Right forelimb (tissue), 1 donor: ENCODE results near the gene TREX2.

Experiments used
- DNase-seq: peaks from one replicate; pipeline ENCODE4 v3.0.0-alpha.2; 2018

Gene TREX2

DNA sequence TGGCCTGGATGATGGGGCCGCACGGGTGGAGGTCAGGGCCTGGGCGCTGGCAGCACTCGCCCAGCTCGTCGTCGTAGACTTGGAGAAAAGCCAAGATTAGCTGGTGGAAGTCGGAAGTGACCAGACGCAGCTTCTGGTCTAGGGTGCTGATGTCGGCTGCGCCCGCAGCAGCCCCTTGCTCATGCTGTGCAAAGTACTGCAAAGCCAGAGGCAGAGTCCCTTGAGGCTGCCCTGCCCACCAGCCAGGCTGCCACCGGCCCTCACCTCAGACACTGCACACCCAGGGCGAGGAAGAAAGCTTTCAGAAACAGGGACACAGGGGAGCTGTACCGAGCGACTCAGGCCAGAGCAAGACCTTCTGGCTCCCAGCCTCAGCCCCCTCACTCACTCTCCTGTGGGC is 9.7 kb upstream of the TREX2 start:
- DNase-seq = no peak

DNA sequence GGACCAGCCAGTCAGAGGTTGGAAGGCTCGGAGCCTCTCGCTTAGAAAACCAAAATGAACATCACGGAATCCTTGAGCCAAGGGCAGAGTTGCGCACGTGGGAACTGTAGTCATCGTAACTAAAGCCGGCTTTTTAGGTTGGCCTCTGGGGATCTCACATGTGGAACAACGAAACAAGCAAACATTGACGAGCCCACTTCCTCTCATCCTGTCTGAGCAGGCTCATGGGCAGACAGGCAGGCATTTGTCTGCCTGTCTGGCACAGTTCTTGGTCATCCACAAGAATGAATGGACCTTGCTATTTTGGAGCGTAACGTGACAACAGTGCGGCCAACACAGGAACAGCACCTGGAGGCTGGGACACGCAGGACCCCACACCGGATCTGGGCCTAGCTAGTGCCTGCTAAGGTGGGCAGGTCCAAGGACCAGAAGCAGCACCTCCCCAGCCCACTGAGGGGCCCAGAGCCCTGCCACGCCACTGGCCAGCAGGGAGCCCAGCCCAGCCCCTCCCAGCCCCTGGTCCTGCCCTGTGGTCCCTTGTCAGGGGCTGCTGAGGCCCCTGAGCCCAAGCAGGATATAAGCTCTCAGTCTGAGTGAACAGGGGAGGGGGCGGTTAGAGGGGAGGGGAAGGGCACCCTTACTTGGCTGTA is 9.2 kb upstream of the TREX2 start:
- DNase-seq = peak; percentile 16

DNA sequence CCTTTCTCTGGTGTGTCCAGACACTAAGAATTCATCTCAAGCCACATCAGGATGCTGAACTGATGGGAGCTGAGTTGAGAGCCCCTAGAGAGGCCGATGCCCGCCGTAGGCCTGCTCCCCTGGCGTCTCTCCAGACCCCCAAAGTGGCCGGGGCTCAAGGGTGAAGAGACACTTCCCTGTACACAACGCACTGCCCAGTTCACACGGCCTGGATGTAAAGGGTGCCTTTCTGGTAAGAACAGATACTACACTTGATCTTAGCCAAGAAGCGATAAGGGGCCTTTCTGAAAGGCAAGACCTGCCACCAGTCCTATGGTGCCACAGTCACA is 5.1 kb upstream of the TREX2 start:
- DNase-seq = no peak

DNA sequence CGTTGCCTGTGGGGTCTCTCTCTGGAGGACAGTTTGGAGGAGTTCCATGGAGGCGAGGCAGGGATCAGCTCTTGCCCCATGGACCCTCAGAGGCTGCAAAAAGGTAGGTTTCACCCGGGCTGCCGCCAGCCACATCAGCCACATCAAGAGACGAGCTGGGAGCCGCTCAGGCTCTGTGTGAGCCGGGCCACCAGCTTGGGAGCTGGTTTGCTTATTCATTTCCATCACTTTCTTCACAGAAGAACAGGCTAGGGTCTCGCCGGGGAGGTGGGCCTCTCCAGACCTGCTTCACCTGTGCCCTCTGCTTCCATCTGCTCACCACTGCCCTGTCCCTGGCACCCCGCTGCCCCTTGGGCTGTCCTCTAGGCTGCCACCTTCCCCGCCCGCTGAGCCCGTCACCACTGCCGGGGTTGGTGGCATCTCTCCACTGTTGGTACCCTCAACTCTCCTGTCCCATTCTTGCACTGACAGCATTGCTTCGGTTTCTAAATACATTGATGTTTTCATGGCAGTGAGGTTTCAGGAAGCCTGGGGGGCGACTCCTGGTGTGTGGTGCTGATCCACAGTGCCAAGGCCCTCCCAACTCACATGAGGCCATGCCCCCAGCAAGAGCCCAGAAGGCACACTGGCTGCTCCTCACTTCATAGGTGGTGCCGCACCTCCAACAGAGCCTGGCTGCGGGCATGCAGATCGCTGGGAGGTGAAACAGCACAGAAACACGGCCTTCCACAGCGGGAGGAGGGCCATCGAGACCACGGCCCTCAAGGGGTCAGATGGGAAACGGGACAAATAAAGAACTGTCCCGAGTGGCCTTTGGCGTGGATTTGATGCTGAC is 4.5 kb upstream of the TREX2 start:
- DNase-seq = no peak

DNA sequence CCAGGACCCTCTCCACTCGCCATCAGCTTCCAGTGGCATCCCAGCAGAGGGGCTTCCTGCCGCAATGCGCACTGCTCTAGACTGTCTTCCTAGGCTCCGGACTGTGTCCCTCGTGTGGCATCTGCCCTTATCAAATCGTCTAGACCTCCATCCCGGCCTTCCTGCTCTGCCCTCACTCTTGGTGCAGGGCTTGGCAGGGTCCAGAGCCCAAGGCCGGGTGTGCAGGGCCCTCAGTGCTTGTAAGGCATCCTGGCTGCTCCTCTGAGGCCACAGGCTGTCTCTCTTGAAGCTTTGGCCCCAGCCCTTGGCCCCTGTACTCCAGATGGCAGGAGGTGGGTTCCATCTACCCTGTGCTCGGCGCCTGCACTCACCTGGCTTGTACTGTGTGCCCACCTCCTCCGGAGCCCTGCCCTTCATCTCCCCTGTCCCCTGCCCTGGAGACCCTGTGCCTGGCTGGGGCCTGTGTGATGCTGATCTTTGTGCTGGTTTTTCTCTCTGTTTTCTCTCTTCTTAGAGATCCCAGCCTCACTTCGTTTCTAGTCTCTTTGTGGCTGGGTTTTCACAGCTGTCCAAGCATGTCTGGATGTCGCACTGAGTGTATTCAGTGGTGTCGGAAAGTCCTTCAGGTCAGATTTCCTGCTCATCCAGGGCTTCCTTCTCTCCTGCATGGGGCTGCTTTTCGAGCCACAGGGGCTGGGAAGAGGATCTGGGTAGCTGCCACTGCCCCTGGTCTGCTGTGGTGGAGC is 3.7 kb upstream of the TREX2 start:
- DNase-seq = no peak

DNA sequence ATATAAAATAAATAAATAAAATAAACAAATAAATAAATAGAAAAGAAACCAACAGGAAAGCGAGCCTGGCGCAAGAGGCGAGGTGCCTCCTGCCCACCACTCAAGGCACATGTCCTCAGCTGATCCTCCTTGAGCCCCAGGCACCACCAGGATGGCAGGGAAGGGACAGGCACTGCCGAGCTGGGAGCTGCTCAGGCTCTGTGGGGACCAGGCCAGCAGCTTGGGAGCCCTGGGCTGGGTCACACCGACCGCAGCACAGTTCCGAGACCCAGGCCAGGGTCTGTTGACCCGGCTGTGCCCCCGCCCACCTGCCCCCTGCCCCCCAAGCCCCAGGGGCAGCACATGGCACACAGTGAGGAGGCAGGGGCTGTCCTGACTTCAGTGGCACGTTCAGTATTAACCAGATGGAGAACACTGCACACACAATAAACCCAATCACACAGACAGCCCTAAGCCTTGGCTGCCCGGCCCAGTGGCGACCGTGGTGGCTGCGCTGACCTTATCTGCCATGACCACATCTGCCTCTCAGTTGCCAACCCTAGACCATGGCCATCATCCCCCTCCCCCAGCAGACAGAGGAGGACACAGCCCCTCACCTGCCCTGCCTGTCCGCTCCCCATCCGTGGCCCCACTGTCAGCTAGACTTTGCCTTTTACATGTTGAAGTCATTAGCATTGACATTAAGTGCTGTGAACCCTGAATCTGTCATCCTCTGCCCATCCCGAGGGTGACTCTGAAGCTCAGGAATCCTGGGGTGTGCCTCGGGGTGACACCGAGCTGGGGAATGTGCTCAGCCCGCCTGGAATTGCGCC is 2.9 kb upstream of the TREX2 start:
- no peak for DNase-seq

DNA sequence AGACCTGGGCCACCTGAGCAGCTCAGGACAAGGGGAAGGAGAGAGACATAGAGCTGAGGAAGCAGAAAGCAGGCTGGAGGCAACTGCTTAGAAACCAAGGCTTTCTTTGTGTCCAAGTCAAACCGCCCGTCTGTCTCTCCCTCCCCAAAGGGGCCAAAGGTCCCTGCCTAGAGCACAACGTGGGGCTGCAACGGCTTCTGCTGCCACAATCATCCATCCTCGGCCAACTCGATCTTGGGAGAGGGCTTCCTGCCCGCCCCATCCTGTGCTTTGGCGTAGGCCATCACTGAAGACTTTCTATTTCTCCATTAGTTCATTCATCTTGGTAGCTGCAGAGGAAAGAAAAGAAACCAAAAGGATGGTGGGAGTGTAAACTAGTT is 1.7 kb upstream of the TREX2 start:
- DNase-seq = no peak

DNA sequence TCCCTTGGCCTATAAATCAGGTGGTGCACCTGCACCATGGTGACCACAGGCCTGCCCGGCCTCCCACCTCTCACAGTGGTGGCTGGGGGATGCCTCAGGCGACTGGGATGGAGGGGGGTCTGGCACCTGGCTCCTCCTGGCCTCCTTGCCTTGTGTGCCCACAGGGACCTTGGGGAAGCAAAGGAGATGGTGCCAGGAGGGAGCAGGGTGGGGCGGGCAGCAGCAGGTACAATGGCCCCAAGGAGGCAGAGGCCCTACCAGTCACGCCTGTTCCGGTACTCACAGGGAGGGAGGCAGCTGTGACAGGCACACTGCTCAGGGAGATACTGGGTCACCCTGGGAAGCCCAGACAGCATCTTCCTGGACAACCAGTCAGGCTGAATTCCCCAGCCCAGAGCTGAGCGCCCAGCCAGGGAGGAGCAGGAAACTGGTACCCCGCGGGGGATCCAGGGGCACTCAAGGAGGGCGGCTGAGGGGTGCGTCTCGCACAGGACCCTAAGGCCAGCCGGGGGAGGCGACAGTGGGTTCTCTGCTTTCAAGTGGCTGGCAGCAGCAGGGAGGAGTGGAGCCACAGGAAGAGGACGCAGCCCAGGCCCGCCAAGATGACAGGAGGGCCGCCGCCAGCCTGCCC is 1.2 kb upstream of the TREX2 start:
- DNase-seq = no peak

DNA sequence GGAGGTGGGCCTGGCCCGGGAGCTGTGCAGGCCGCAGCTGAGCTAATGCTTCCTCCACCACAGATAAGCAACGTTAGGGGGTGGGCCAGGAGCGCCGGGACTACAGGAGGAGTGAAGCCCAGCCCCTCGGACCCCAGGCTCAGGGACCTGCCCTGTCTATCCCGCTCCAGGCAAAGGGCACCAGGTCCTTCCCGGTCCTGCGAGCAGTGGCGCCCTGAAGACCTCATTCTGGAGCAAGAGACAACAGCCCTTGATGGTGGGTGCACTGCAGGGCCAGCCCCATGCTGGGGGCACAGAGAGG is 730 bp upstream of the TREX2 start:
- no peak for DNase-seq

DNA sequence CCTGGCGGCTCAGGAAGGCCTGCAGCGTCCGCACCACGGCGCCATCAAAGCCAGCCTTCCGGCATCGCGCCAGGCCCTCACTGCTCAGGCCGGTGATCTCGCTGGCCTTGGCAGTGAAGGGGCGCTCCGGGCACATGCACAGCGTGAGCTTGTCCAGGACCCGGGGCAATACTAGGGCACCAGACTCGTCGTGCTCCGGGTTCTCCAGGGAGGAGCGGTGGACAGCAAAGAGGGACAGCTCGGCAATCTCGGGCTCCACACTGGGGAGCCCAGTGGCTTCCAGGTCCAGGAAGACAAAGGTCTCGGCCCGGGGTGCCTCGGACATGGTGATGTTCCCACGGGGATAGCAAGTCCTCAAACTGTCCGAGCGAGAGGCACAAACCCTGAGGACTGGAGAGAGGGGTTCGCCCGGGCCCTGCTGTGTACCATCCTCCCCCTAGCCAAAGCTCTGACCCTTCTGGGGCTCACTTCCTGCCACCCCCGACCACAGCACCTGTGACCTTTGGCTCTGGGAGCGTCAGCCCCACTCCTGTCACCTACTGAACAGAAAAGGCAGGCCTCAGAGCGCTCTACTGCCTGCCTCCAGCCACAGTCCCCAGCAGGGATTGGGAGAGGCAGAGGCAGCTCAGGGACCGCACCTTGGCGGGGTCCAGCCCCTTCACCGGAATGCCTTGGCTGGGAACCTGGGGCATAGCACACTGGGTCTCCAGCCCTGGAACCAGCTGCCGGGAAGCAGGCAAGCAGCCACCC is 575 bp downstream of the TREX2 start:
- DNase-seq = no peak

DNA sequence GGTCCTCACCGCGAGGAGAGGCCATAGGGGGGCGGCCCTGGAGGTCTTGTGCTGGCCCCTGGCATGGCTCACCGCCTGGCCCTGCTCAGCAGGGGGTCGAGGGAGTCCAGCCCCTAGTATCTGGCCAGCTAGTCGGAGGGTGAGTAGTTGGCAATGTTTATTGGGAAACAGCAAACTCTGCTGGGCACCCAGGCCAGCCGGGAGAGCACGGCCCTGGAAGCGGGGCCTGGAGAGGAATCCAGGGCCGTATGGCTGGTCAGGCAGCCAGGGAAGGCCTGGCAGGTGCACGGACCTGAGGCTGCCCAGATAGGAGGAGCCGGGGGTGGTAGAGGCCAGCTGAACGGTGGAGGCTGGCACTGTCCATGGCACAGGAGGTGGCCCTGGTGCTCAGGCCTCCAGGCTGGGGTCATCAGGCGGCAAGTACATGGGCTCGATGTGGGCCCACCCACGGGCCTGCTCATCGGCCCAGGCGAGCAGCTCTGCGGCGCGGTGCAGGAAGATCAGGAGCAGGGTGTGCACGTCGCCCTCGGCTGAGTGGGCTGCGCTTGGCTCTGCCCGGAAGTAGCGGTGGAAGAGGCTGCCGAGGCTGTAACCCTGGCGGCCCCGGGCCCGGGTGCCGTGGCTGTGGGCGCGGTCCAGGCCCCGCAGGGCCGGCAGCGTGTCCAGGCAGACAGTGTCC is 1.4 kb downstream of the TREX2 start:
- DNase-seq = no peak

DNA sequence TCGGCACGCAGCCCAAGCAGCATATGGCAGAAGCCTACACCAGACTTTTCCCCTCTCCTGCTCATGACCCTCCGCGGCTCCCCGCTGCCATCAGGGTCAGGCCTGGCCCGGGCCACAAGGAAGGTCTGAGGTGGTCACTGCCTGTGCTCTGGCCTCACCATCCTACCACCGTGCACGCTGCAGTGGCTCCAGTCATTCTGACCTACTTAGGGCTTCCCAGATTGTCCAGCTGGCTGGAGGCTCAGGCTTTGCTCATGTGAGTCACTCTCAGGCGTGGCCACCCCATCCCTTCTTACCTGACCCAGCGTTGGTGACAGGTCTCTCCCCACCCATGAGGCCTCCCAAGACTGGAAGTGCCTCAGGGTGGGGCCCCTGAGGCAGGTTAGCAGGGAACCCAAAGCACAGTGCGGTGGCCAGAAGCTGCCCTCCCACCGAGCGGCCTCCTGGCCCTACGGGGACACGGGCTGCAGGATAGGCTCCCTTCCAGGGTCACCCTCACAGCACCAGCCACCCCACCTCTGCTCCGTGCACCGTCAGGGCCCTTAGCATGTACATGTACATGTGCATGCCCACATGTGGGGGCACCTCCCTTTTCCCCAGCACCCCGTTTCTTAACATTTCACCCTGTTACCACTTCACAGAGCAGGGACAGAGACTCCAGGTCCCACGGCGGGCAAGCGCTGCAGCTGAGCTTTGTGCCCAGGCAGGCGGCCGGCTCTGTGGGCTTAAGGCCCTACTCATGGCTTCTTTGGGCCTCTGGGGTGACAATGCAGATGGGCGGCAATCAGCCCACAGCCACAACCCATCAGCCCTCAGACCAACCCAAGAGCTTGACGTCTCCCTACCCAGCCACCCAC is 2.2 kb downstream of the TREX2 start:
- DNase-seq = no peak

DNA sequence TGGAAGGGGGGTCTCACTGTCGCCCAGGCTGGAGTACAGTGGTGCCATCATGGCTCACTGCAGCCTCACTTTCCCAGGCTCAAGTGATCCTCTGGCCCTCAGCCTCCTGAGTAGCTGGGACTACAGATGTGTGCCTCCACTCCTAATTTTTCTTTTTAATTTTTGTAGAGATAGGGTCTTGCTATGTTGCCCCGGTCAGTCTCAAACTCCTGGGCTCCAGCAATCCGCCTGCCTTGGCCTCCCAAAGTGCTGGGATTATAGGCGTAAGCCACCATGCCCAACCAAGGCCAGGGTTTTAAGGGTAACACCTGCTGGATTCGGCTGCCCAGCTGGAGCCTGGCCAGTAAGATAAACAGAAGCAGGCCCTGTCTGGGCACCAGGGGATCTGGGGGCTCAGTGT is 3.4 kb downstream of the TREX2 start:
- DNase-seq = no peak

DNA sequence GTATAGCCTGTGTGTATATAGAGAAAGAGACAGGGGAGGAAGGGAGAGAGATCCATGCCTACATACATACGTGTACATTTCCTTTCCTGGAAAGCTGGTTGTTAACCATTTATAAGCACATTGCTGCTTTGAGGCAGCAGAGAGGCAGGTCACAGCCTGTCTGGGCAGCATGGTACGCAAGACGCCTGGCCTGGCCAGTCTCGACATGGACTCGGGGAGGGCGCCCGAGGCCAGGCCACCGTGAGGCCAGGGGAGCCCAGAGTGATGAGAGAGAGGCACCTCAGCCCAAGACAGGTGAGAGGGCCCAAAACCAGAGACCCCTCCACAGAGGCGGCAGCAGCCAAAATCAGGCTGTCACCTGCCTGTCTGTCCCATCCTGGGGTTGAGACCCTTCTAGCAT is 3.9 kb downstream of the TREX2 start:
- no peak for DNase-seq

DNA sequence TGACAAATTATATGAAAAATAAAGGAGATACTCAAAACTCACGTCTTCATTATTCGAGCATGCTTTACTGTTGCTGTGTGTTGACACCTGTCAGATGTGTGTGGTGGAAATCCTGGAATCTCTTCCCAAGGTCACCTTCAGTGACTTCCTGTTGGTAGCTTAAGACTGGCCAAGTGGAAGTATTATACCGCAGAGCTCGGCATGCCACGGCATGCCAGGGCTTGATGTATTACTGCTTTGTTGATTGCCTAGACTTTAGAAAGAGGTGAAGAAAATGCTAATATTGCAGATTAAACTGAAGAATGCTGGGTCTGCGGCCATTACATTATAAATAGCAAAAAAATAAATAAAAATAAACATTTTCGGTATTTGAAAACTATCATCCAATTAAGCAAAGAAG is 4.6 kb downstream of the TREX2 start:
- DNase-seq = no peak

DNA sequence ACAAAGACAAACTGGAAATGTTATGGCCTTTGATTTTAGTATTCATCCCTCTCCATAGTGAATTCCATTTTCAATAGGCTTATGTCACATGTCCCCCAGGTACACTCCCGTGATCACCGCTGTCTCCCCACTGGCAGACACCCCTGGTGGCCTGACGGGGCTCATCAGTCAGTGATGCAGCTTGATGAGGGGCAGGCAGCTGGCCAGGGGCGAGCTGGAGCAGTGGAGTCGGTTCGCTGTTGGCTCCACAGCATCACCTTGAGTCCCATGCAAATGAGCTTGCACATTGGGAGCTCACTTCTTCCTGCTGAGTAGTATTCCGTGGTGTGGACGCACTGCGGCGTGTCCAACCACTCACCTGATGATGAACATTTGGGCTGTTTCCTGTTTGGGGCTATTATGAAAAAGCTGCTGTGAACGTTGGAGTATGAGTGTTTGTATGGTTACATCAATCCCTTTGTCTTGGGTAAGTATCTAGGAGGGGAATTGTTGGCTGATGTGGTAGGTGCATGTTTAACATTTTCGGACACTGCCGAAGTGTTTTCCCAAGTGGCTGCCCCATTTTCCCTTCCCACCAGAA is 5.2 kb downstream of the TREX2 start:
- no peak for DNase-seq

DNA sequence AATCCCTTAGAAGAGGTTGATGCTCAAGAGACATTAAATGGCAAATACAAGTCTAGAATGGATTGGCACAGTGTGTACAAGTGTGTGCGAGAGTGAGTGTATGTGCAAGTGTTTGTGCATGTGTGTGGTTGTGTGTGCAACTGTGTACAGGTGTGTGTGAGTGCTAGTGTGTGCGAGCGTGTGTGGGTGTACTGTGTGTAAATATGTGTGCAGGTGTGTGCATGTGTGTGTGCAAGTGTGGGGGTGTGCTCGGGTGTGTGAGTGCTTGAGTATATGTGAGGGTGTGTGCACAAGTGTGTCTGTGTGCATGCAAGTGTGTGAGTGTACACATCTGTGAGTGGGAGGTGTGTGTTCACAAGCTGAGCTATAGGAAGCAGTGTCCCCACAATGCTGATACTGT is 5.9 kb downstream of the TREX2 start:
- no peak for DNase-seq

DNA sequence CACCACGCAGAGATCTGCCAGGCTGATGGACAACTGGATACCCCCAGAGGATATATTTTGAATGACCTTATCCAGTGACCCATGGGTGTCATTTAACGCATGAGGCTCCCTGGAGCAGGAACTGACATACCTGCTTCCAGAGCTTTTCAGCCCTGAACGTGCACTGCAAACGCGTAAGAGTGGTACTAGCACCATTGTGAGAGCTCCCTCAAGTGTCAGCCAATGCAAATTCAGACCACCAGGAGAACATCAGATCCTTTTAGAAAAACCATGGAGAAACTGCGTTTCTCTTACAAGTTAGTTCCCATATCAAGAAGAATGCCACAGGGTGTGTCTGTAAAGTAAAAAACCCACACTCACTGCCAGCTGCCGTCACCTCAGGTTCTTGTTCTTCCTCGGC is 7.3 kb downstream of the TREX2 start:
- no peak for DNase-seq

DNA sequence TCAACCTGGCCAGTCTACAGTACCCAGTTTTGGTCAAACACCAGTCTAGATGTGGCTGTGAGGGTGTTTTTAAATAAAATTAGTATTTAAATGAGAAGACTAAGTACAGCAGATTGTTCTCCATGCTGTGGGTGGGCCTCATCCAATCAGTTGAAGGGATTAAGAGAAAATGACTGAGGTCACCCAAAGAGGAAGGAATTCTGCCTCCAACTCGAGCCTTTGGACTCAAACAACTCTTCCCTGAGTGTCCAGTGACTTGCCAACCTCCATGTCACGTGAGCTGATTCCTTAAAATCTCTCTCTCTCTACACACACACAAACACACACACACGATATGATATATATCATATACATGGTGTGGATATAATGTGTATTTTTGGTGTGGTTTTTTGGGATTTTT is 10.0 kb downstream of the TREX2 start:
- DNase-seq = no peak

DNA sequence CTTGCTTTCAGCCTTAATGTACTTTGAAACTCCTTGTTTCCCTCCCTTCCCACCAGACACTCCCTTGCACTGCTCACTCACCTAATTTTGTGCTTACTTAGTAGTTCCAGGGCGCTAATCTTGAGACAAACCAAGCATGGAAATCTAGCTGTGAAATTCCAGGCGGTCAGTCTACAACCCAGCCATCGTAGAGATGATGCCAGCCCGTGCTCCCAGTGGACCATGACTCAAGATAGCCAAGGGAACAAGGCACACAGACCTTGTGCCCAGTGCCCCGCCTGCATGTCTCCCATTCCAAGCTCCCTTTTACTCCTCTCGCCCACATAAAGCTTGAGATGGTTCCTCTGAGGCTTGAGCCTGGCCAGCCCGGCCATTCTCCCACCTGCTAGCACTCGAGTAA is 11.1 kb downstream of the TREX2 start:
- no peak for DNase-seq
